ENCODE measurements around the gene TRIM10.
"Not testable (repeated sequence)": the region's sequence is repeated elsewhere in the genome, so short reads cannot be mapped to it uniquely, and the experiment has no call there.

The TRIM10 gene

DNA sequence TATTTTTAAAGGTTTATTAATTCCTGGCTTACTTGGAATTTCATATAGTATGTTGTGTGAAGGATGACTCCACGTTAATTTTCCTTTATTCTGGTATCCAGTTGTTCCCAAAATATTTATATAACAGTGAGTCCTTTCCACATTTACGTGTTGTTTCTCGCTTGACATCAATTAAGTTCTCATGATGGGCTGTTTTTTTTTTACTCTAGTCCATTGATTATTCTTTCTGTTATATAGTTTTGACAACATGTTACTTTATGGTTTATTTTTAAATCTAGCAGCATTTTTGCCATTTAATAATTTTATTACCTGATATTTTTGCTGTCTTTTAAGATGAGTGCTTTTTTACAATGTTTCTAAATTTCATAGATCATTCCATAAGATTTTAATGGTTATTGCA lies 18.3 kb downstream of the TRIM10 start:
- Histone ChIP-seq H2BK5ac (ENCODE audit: low read depth, low read length, poor library complexity, severe bottlenecking) (no peak overlapping the region), H3K23ac (ENCODE audit: low read length in 2 of 2) (no peak overlapping the region), H3K4me3 (ENCODE audit: insufficient read depth in 1 of 2, low read depth in 1 of 2, low read length in 2 of 2) (no peak overlapping the region), H3K79me1 (replicated peaks; ENCODE audit: low read length, poor library complexity, severe bottlenecking) (no peaks in the 10 kb centered on the region), H2BK120ac (ENCODE audit: low read depth, low read length) (no peak overlapping the region), H3K27me3 (ENCODE audit: control insufficient read depth in 1 of 2, insufficient read depth in 1 of 2, low read length in 2 of 2) (peaks cover 36 to 44% of the 10 kb centered on the region in 2 experiments), H2BK15ac (ENCODE audit: low read depth, poor library complexity, severe bottlenecking) (no peak overlapping the region), H4K91ac (ENCODE audit: low read length) (no peak overlapping the region), H4K8ac (ENCODE audit: low read length) (no peak overlapping the region), H3K4me2 (ENCODE audit: low read length, poor library complexity, severe bottlenecking) (no peak overlapping the region), H2BK12ac (ENCODE audit: low read length in 2 of 2) (no peak overlapping the region), H2AK5ac (ENCODE audit: low read length, severe bottlenecking) (no peak overlapping the region), H3K14ac (ENCODE audit: low read length in 2 of 2) (no peak overlapping the region), H3K27ac (ENCODE audit: low read length, poor library complexity, severe bottlenecking) (no peak overlapping the region), H3K9ac (ENCODE audit: low read length) (no peak overlapping the region), H3K4ac (ENCODE audit: low read depth in 1 of 2, low read length in 2 of 2) (no peak overlapping the region), H3K18ac (ENCODE audit: low read depth in 1 of 2, low read length in 2 of 2) (no peak overlapping the region), H3K36me3 (ENCODE audit: control insufficient read depth in 1 of 2, insufficient read depth in 2 of 2, low read depth in 1 of 2, low read length in 2 of 2) (no peaks in the 10 kb centered on the region), H3K4me1 (ENCODE audit: control insufficient read depth, insufficient read depth, low read depth, low read length) (no peaks in the 10 kb centered on the region), H3K9me3 (ENCODE audit: control insufficient read depth, low read length) (no peaks in the 10 kb centered on the region), H2AFZ (ENCODE audit: low read depth, low read length) (no peak overlapping the region)
- no CpG with 5 or more reads among the region's 3 CpGs for WGBS
- DNase-seq: no peak

DNA sequence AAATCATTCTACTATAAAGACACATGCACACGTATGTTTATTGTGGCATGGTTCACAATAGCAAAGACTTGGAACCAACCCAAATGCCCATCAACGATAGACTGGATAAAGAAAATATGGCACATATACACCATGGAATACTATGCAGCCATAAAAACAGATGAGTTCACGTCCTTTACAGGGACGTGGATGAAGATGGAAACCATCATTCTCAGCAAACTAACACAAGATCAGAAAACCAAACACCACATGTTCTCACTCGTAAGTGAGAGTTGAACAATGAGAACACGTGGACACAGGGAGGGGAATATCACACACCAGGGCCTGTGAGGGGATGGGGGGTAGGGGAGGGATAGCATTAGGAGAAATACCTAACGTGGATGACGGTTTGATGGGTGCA lies 20.8 kb downstream of the TRIM10 start:
- not testable (repeated sequence) for H3K36me3 ChIP-seq (ENCODE audit: control insufficient read depth in 1 of 2, insufficient read depth in 2 of 2, low read depth in 1 of 2, low read length in 2 of 2); H4K8ac ChIP-seq (ENCODE audit: low read length); H3K9me3 ChIP-seq (ENCODE audit: control insufficient read depth, low read length); H3K4me2 ChIP-seq (ENCODE audit: low read length, poor library complexity, severe bottlenecking); H2AK5ac ChIP-seq (ENCODE audit: low read length, severe bottlenecking); H2BK120ac ChIP-seq (ENCODE audit: low read depth, low read length); H2AFZ ChIP-seq (ENCODE audit: low read depth, low read length); H3K79me1 ChIP-seq (replicated peaks; ENCODE audit: low read length, poor library complexity, severe bottlenecking); DNase-seq; H3K23ac ChIP-seq (ENCODE audit: low read length in 2 of 2); H3K14ac ChIP-seq (ENCODE audit: low read length in 2 of 2); H3K27ac ChIP-seq (ENCODE audit: low read length, poor library complexity, severe bottlenecking); H2BK5ac ChIP-seq (ENCODE audit: low read depth, low read length, poor library complexity, severe bottlenecking); H3K18ac ChIP-seq (ENCODE audit: low read depth in 1 of 2, low read length in 2 of 2); H3K9ac ChIP-seq (ENCODE audit: low read length); H3K4me3 ChIP-seq (ENCODE audit: insufficient read depth in 1 of 2, low read depth in 1 of 2, low read length in 2 of 2); H4K91ac ChIP-seq (ENCODE audit: low read length); H3K4me1 ChIP-seq (ENCODE audit: control insufficient read depth, insufficient read depth, low read depth, low read length); H2BK12ac ChIP-seq (ENCODE audit: low read length in 2 of 2); H2BK15ac ChIP-seq (ENCODE audit: low read depth, poor library complexity, severe bottlenecking); H3K4ac ChIP-seq (ENCODE audit: low read depth in 1 of 2, low read length in 2 of 2)
- peaks cover 30 to 48% of the 10 kb centered on the region in 2 experiments for H3K27me3 ChIP-seq (ENCODE audit: control insufficient read depth in 1 of 2, insufficient read depth in 1 of 2, low read length in 2 of 2)
- 71% methylated on average over 8 of the region's 8 CpGs for WGBS

DNA sequence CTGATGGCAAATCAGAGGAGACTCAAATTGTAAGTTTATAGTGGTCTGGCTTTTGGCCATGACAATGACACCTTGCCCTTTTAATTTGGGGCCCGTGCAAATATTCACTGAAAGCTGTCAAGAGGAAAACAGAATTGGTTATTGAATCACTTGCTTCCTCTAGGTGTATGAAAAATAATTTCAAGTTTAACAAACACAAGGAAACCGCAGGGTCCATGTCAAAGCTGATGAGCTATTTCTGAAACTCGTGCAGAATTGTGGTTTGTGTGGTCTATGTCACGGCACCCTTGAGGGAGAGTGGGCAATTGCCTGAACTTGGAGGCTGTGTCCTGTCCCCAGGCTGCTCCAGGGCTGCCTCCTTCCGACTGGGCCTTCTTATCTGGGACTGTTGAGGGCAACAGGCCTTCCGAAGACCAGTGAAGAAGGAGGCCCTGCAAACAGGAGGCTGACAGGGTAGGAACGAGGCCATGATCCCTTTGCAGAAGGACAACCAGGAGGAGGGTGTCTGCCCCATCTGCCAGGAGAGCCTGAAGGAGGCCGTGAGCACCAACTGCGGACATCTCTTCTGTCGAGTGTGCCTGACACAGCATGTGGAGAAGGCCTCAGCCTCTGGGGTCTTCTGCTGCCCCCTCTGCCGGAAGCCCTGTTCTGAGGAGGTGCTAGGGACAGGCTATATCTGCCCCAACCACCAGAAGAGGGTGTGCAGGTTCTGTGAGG lies 24.3 kb downstream of the TRIM10 start:
- Histone ChIP-seq H3K14ac (ENCODE audit: low read length in 2 of 2) (no peak overlapping the region), H3K4ac (ENCODE audit: low read depth in 1 of 2, low read length in 2 of 2) (no peak overlapping the region), H3K79me1 (replicated peaks; ENCODE audit: low read length, poor library complexity, severe bottlenecking) (no peaks in the 10 kb centered on the region), H3K27me3 (ENCODE audit: control insufficient read depth in 1 of 2, insufficient read depth in 1 of 2, low read length in 2 of 2) (peaks cover 24 to 46% of the 10 kb centered on the region in 2 experiments), H3K36me3 (ENCODE audit: control insufficient read depth in 1 of 2, insufficient read depth in 2 of 2, low read depth in 1 of 2, low read length in 2 of 2) (no peaks in the 10 kb centered on the region), H4K8ac (ENCODE audit: low read length) (no peak overlapping the region), H4K91ac (ENCODE audit: low read length) (no peak overlapping the region), H3K9me3 (ENCODE audit: control insufficient read depth, low read length) (no peaks in the 10 kb centered on the region), H3K9ac (ENCODE audit: low read length) (no peak overlapping the region), H2BK15ac (ENCODE audit: low read depth, poor library complexity, severe bottlenecking) (no peak overlapping the region), H2AK5ac (ENCODE audit: low read length, severe bottlenecking) (no peak overlapping the region), H2BK12ac (ENCODE audit: low read length in 2 of 2) (no peak overlapping the region), H3K4me2 (ENCODE audit: low read length, poor library complexity, severe bottlenecking) (no peak overlapping the region), H3K4me3 (ENCODE audit: insufficient read depth in 1 of 2, low read depth in 1 of 2, low read length in 2 of 2) (no peak overlapping the region), H2BK120ac (ENCODE audit: low read depth, low read length) (no peak overlapping the region), H3K27ac (ENCODE audit: low read length, poor library complexity, severe bottlenecking) (no peak overlapping the region), H3K4me1 (ENCODE audit: control insufficient read depth, insufficient read depth, low read depth, low read length) (no peaks in the 10 kb centered on the region), H3K23ac (ENCODE audit: low read length in 2 of 2) (no peak overlapping the region), H2BK5ac (ENCODE audit: low read depth, low read length, poor library complexity, severe bottlenecking) (no peak overlapping the region), H3K18ac (ENCODE audit: low read depth in 1 of 2, low read length in 2 of 2) (no peak overlapping the region), H2AFZ (ENCODE audit: low read depth, low read length) (no peak overlapping the region)
- DNase-seq: no peak
- 78% methylated on average over 11 of the region's 11 CpGs for WGBS

DNA sequence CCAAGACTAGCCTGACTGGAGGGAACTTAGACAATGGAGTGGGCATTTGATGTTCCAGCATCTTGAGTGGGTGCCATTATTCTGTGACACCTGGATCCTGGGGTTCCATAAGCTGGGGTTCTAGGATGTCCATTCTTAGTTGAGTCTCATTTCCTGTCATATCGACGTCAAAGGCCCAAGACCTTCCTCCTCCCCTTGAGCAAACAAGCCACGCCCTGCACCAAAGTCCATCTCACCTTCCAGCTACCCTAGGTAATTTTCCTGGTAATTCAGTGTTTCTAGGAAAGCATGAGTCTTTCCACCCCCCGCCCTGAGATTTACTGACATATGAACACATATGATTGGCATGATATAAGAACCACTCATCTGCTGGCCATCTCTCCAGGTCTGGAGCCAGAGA lies 25.3 kb downstream of the TRIM10 start, which contains the start of gene TRIM40:
Gene TRIM40, plus strand, starts transcription at position 384 of the 400 bp plus-strand sequence. CDS start 897 bp downstream, outside the sequence.
- Histone ChIP-seq H2AFZ (ENCODE audit: low read depth, low read length) (no peak within 1 kb of the TSS), H3K4me2 (ENCODE audit: low read length, poor library complexity, severe bottlenecking) (no peak within 1 kb of the TSS), H2AK5ac (ENCODE audit: low read length, severe bottlenecking) (no peak within 1 kb of the TSS), H3K79me1 (replicated peaks; ENCODE audit: low read length, poor library complexity, severe bottlenecking) (no peaks in the 10 kb centered on the region), H3K4me3 (ENCODE audit: insufficient read depth in 1 of 2, low read depth in 1 of 2, low read length in 2 of 2) (no peak within 1 kb of the TSS), H2BK5ac (ENCODE audit: low read depth, low read length, poor library complexity, severe bottlenecking) (no peak within 1 kb of the TSS), H3K4ac (ENCODE audit: low read depth in 1 of 2, low read length in 2 of 2) (no peak within 1 kb of the TSS), H3K9ac (ENCODE audit: low read length) (no peak within 1 kb of the TSS), H3K27ac (ENCODE audit: low read length, poor library complexity, severe bottlenecking) (no peak within 1 kb of the TSS), H3K9me3 (ENCODE audit: control insufficient read depth, low read length) (no peaks in the 10 kb centered on the region), H2BK15ac (ENCODE audit: low read depth, poor library complexity, severe bottlenecking) (no peak within 1 kb of the TSS), H3K18ac (ENCODE audit: low read depth in 1 of 2, low read length in 2 of 2) (no peak within 1 kb of the TSS), H4K8ac (ENCODE audit: low read length) (no peak within 1 kb of the TSS), H3K23ac (ENCODE audit: low read length in 2 of 2) (no peak within 1 kb of the TSS), H3K27me3 (ENCODE audit: control insufficient read depth in 1 of 2, insufficient read depth in 1 of 2, low read length in 2 of 2) (peaks cover 19 to 44% of the 10 kb centered on the region in 2 experiments), H2BK120ac (ENCODE audit: low read depth, low read length) (no peak within 1 kb of the TSS), H3K36me3 (ENCODE audit: control insufficient read depth in 1 of 2, insufficient read depth in 2 of 2, low read depth in 1 of 2, low read length in 2 of 2) (no peaks in the 10 kb centered on the region), H4K91ac (ENCODE audit: low read length) (no peak within 1 kb of the TSS), H2BK12ac (ENCODE audit: low read length in 2 of 2) (no peak within 1 kb of the TSS), H3K14ac (ENCODE audit: low read length in 2 of 2) (no peak within 1 kb of the TSS), H3K4me1 (ENCODE audit: control insufficient read depth, insufficient read depth, low read depth, low read length) (no peaks in the 10 kb centered on the region)
- WGBS: 64% methylated on average over 3 of the region's 4 CpGs
- DNase-seq: no peak

All from mesenchymal stem cell (in vitro differentiated cells and primary cell).